Breast epithelium (tissue), 3 donors: ENCODE data around the gene ABHD2.

ENCODE experiments used
- CTCF ChIP-seq, 3 donors: fragments of 450-650 bp; IDR thresholded peaks; one replicate each; pipeline ENCODE4 v1.5.1; 2016 to 2017; ENCODE audit warnings: antibody characterized with exemption in 3 of 3, mild to moderate bottlenecking in 3 of 3, moderate library complexity in 3 of 3
- POLR2A ChIP-seq: fragments of 450-650 bp; IDR thresholded peaks from one replicate; pipeline ENCODE4 v1.6.1; 2016; ENCODE audit warnings: antibody characterized with exemption, mild to moderate bottlenecking, moderate library complexity
- POLR2AphosphoS5 ChIP-seq, 3 donors: sonication (generic); formaldehyde crosslinking; IDR thresholded peaks; one replicate each; pipeline ENCODE4 v1.6.1; 2017; ENCODE audit warnings: antibody characterized with exemption in 3 of 3

GRCh38 chr15:89106200-89106599 lies 17.9 kb downstream of the ABHD2 start:
- TF ChIP-seq POLR2A, result no peak
- no peak for TF ChIP-seq CTCF (IDR thresholded peaks at IDR 0.05)
- no peak for TF ChIP-seq POLR2AphosphoS5 (IDR thresholded peaks at IDR 0.05)
